ENCODE measurements around the gene KPNA3.

The KPNA3 gene, protein sequence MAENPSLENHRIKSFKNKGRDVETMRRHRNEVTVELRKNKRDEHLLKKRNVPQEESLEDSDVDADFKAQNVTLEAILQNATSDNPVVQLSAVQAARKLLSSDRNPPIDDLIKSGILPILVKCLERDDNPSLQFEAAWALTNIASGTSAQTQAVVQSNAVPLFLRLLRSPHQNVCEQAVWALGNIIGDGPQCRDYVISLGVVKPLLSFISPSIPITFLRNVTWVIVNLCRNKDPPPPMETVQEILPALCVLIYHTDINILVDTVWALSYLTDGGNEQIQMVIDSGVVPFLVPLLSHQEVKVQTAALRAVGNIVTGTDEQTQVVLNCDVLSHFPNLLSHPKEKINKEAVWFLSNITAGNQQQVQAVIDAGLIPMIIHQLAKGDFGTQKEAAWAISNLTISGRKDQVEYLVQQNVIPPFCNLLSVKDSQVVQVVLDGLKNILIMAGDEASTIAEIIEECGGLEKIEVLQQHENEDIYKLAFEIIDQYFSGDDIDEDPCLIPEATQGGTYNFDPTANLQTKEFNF

DNA sequence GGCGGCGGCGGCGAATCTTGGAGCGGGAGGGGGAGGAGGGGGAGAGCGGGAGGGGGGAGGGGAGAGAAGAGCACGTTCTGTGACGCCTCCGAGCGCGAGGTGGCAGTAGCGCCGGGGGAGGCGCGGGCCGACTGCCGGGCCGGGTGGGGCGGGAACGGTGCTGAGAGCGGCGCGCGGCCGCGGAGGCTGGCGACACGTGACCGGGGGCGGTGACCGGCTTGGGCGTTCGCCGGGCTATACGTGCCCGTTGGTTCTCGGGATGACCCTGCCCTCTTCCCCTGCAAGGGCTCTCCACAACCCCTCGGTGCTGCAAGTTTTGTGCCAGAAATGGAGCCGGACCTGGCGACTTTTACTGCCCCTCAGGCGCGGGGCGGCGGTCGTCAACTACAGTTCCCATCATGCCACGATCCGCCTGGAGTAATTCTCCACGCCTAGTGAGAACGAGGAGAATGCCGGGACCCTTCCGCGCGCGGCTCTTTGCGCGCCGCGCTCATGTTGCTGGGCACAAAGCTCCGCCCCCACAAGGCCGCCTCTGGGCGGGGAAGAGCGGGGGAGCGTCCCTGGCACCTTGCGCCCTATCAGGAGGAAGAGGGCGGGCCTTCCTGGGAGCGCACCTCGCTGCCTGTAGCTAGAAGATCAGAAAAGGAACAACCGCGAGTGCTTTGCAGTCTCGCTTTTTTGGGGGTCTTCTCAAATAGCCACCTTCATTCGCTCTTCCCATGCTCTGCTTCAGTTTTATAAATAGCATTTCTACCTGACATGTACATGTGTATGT is at the start of gene KPNA3:
TSS of gene KPNA3 (minus strand) at position 133 of the 775 bp plus-strand sequence. CDS start 176 bp downstream, outside the sequence.
- peak within 1 kb of the TSS; percentile 75 to 96 for H3K4me3 ChIP-seq (ENCODE audit: low read depth in 1 of 2, low read length in 2 of 2)
- H3K36me3 ChIP-seq (ENCODE audit: control insufficient read depth in 1 of 2, insufficient read depth in 2 of 2, low read length in 2 of 2): no peaks in the 10 kb centered on the region
- peak within 1 kb of the TSS; percentile 72 for H3K27ac ChIP-seq (ENCODE audit: low read length)
- no peaks in the 10 kb centered on the region for H3K9me3 ChIP-seq (ENCODE audit: control insufficient read depth in 1 of 2, low read length in 2 of 2)
- no peaks in the 10 kb centered on the region for H3K27me3 ChIP-seq (ENCODE audit: low read depth, low read length)
- peaks cover 11 to 21% of the 10 kb centered on the region in 2 donors for H3K4me1 ChIP-seq (ENCODE audit: control insufficient read depth in 1 of 2, insufficient read depth in 2 of 2, low read length in 2 of 2)

DNA sequence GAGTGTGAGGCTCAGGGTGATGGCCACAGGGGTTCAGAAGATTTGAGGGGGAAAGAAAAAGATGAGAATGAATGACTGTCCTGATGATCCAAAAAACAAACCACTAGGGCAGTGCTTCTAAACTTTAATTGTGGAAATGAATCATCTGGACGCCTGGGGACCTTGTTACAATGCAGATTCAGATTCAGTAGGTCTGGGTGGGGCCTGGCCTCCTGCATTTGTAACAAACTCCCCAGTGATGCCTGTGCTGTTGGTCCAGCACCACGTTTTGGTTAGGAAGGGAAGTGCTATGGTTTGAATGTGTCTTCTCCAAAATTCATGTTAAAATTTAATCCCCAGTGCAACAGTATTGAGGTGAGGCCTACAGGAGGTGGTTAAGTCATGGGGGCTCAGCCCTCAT is 49.5 kb upstream of the KPNA3 start:
- Histone ChIP-seq H3K4me3 (ENCODE audit: low read depth in 1 of 2, low read length in 2 of 2) (no peak overlapping the region), H3K9me3 (ENCODE audit: control insufficient read depth in 1 of 2, low read length in 2 of 2) (no peaks in the 10 kb centered on the region), H3K4me1 (ENCODE audit: control insufficient read depth in 1 of 2, insufficient read depth in 2 of 2, low read length in 2 of 2) (no peaks in the 10 kb centered on the region), H3K27me3 (ENCODE audit: low read depth, low read length) (no peaks in the 10 kb centered on the region), H3K36me3 (ENCODE audit: control insufficient read depth in 1 of 2, insufficient read depth in 2 of 2, low read length in 2 of 2) (no peaks in the 10 kb centered on the region), H3K27ac (ENCODE audit: low read length) (no peak overlapping the region)

DNA sequence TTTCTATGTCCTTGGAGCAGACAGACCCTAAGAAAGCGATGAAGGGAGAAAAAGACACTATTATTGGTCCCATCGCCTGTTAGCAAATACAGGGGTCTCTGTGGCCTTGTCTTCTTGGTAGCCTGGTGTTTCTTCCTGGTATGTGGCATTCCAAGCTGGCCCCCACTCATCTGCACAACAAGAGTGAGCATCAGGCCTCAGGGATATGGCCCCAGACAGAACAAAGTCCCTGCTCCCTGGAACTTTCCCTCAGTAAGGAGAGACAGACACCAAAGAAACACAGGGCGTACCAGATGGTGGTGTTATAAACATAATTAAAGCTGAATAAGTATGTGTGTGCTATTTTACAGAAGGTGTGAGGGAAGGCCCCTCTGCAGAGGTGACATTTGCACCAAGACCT is 48.2 kb upstream of the KPNA3 start:
- Histone ChIP-seq H3K9me3 (ENCODE audit: control insufficient read depth in 1 of 2, low read length in 2 of 2) (no peaks in the 10 kb centered on the region), H3K4me1 (ENCODE audit: control insufficient read depth in 1 of 2, insufficient read depth in 2 of 2, low read length in 2 of 2) (no peaks in the 10 kb centered on the region), H3K27ac (ENCODE audit: low read length) (no peak overlapping the region), H3K36me3 (ENCODE audit: control insufficient read depth in 1 of 2, insufficient read depth in 2 of 2, low read length in 2 of 2) (no peaks in the 10 kb centered on the region), H3K4me3 (ENCODE audit: low read depth in 1 of 2, low read length in 2 of 2) (no peak overlapping the region), H3K27me3 (ENCODE audit: low read depth, low read length) (no peaks in the 10 kb centered on the region)

DNA sequence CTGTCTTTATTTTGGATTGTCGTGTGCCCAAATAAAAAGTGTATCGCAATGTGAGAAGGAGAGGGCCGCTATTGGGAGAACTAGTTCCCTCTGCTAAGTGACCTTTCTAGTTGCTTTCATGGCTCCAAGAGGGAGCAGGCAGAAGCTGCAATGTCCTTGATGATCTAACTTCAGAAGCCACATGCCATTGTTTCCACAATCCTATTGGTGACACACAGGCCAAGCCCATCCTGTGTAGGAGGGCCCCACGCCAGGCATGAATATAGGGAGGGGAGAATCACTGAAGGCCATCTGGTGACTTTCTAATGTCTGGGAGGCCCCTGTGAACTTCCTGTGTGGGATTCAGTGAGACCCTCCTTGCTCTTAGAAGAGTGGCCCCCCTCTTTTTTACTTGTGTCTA is 47.8 kb upstream of the KPNA3 start:
- Histone ChIP-seq H3K9me3 (ENCODE audit: control insufficient read depth in 1 of 2, low read length in 2 of 2) (no peaks in the 10 kb centered on the region), H3K27me3 (ENCODE audit: low read depth, low read length) (no peaks in the 10 kb centered on the region), H3K4me1 (ENCODE audit: control insufficient read depth in 1 of 2, insufficient read depth in 2 of 2, low read length in 2 of 2) (no peaks in the 10 kb centered on the region), H3K36me3 (ENCODE audit: control insufficient read depth in 1 of 2, insufficient read depth in 2 of 2, low read length in 2 of 2) (no peaks in the 10 kb centered on the region), H3K4me3 (ENCODE audit: low read depth in 1 of 2, low read length in 2 of 2) (no peak overlapping the region), H3K27ac (ENCODE audit: low read length) (no peak overlapping the region)

DNA sequence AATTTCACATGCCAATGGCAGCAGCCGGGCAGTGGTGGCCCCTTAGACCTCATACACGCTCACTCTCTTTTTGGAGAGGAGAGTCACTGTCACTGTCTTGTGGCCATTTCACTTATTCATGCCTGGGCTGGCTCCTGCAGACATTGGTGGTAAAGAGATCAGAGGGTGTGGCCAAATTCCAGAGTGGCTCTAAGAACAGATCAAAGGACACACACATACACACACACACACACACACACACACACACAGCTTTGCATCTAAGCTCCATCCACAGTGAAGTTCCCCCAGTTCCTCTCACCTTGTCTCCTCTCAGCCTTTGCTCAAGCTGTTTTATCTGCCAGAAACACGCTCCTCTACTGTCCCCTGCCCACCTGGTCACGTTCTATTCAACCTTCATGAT is 46.5 kb upstream of the KPNA3 start:
- no peaks in the 10 kb centered on the region for H3K9me3 ChIP-seq (ENCODE audit: control insufficient read depth in 1 of 2, low read length in 2 of 2)
- H3K4me3 ChIP-seq (ENCODE audit: low read depth in 1 of 2, low read length in 2 of 2): no peak overlapping the region
- no peaks in the 10 kb centered on the region for H3K27me3 ChIP-seq (ENCODE audit: low read depth, low read length)
- no peaks in the 10 kb centered on the region for H3K4me1 ChIP-seq (ENCODE audit: control insufficient read depth in 1 of 2, insufficient read depth in 2 of 2, low read length in 2 of 2)
- H3K27ac ChIP-seq (ENCODE audit: low read length): no peak overlapping the region
- H3K36me3 ChIP-seq (ENCODE audit: control insufficient read depth in 1 of 2, insufficient read depth in 2 of 2, low read length in 2 of 2): no peaks in the 10 kb centered on the region

DNA sequence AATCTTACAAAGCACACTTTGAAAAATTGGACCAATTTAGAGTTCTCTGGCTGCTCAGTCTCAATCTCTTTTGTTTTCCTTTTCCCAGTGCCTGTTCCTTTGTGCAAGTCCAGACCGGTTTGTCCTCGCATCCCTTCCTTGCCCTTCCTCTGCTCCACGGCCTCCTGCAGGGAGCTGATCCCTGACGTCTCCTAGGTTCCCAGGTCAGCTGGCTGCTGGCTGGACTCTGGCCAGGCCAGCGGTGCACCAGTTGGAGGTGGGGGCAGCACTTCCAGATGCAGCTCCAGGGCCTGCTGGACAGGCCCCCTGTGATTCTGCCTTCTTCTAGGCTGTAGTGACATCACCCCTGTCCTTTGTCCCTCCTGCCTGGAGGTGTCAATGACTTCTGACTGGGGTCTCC is 44.0 kb upstream of the KPNA3 start:
- no peaks in the 10 kb centered on the region for H3K27me3 ChIP-seq (ENCODE audit: low read depth, low read length)
- H3K27ac ChIP-seq (ENCODE audit: low read length): no peak overlapping the region
- no peaks in the 10 kb centered on the region for H3K9me3 ChIP-seq (ENCODE audit: control insufficient read depth in 1 of 2, low read length in 2 of 2)
- no peaks in the 10 kb centered on the region for H3K4me1 ChIP-seq (ENCODE audit: control insufficient read depth in 1 of 2, insufficient read depth in 2 of 2, low read length in 2 of 2)
- no peak overlapping the region for H3K4me3 ChIP-seq (ENCODE audit: low read depth in 1 of 2, low read length in 2 of 2)
- no peaks in the 10 kb centered on the region for H3K36me3 ChIP-seq (ENCODE audit: control insufficient read depth in 1 of 2, insufficient read depth in 2 of 2, low read length in 2 of 2)

DNA sequence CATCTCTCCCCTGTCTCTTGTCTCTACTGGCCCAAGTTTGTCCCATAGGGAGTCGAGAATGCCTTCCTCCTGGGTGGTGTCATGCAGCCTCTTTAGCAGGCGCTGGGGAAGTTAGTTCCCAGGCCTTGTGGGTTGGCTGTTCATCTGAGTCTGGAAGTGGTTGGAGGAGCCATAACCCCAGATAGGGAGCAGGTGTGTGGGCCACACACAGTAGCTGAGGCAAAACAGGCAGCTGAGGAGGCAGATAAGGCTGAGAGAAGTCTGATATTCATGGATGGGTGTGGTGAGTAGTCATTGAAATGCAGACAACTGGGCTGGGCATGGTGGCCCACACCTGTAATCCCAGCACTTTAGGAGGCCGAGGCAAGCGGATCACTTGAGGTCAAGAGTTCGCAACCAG is 40.9 kb upstream of the KPNA3 start:
- no peaks in the 10 kb centered on the region for H3K9me3 ChIP-seq (ENCODE audit: control insufficient read depth in 1 of 2, low read length in 2 of 2)
- no peaks in the 10 kb centered on the region for H3K4me1 ChIP-seq (ENCODE audit: control insufficient read depth in 1 of 2, insufficient read depth in 2 of 2, low read length in 2 of 2)
- H3K27ac ChIP-seq (ENCODE audit: low read length): no peak overlapping the region
- H3K4me3 ChIP-seq (ENCODE audit: low read depth in 1 of 2, low read length in 2 of 2): no peak overlapping the region
- H3K36me3 ChIP-seq (ENCODE audit: control insufficient read depth in 1 of 2, insufficient read depth in 2 of 2, low read length in 2 of 2): no peaks in the 10 kb centered on the region
- H3K27me3 ChIP-seq (ENCODE audit: low read depth, low read length): no peaks in the 10 kb centered on the region

DNA sequence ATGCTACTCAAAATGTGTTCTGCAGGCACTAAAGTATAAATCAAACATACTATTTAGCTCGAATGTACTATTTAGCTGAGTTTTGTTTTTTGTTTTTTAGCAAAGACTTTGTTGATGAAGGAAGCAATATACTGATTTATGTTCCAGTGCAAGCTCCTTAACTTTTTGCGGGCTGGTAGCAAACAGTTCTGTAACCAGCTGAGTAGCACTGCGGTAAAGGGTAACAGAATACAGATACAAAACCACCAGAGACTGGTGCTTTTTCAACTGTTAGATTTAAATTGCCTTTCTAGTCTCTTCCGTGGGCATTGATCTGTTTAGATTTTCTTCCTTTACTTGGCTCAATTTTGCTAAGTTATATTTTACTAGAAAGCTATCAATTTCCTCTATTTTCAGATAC is 39.0 kb upstream of the KPNA3 start:
- Histone ChIP-seq H3K9me3 (ENCODE audit: control insufficient read depth in 1 of 2, low read length in 2 of 2) (no peaks in the 10 kb centered on the region), H3K4me1 (ENCODE audit: control insufficient read depth in 1 of 2, insufficient read depth in 2 of 2, low read length in 2 of 2) (no peaks in the 10 kb centered on the region), H3K27ac (ENCODE audit: low read length) (no peak overlapping the region), H3K36me3 (ENCODE audit: control insufficient read depth in 1 of 2, insufficient read depth in 2 of 2, low read length in 2 of 2) (no peaks in the 10 kb centered on the region), H3K4me3 (ENCODE audit: low read depth in 1 of 2, low read length in 2 of 2) (no peak overlapping the region), H3K27me3 (ENCODE audit: low read depth, low read length) (no peaks in the 10 kb centered on the region)

DNA sequence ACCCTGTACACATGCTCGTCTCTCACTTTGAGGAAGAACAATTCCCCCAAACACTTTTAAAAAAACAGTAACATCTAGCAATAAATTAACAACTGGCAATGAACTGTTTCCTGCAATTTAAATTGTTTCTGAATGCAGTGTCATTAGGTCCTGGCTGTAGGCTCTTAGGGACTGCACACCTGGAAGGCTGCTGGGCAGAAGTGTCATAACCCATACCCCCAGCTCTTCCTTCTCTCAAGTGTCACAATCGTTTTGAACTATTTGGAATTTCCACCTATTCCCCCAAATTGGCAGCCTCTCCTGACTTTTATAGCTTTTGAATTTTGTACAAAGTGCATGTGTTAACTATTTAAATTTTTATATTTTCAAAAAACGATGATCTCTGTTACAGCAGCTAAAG is 38.2 kb upstream of the KPNA3 start:
- Histone ChIP-seq H3K4me3 (ENCODE audit: low read depth in 1 of 2, low read length in 2 of 2) (no peak overlapping the region), H3K9me3 (ENCODE audit: control insufficient read depth in 1 of 2, low read length in 2 of 2) (no peaks in the 10 kb centered on the region), H3K27ac (ENCODE audit: low read length) (no peak overlapping the region), H3K4me1 (ENCODE audit: control insufficient read depth in 1 of 2, insufficient read depth in 2 of 2, low read length in 2 of 2) (no peaks in the 10 kb centered on the region), H3K36me3 (ENCODE audit: control insufficient read depth in 1 of 2, insufficient read depth in 2 of 2, low read length in 2 of 2) (no peaks in the 10 kb centered on the region), H3K27me3 (ENCODE audit: low read depth, low read length) (no peaks in the 10 kb centered on the region)

DNA sequence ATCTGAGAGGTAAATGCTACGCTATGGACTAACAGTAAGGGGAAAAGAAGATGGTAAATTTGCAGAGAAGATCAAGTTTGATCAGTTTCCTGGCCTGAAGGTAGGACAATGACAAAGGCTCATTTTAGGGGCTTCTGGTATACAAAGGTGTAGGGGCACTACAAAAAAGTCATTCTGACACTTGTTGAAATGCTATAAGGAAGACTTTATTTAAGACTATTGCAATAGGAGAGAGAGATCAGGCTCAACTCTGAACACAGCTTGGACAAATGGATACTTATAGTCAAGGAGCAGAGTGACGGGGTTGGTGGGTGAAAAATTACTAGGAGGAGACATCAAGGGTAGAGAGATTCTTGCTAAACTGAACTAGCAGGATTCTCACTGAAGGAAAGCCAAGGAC is 37.2 kb upstream of the KPNA3 start:
- Histone ChIP-seq H3K4me3 (ENCODE audit: low read depth in 1 of 2, low read length in 2 of 2) (no peak overlapping the region), H3K27me3 (ENCODE audit: low read depth, low read length) (no peaks in the 10 kb centered on the region), H3K27ac (ENCODE audit: low read length) (no peak overlapping the region), H3K36me3 (ENCODE audit: control insufficient read depth in 1 of 2, insufficient read depth in 2 of 2, low read length in 2 of 2) (no peaks in the 10 kb centered on the region), H3K9me3 (ENCODE audit: control insufficient read depth in 1 of 2, low read length in 2 of 2) (no peaks in the 10 kb centered on the region), H3K4me1 (ENCODE audit: control insufficient read depth in 1 of 2, insufficient read depth in 2 of 2, low read length in 2 of 2) (no peaks in the 10 kb centered on the region)

DNA sequence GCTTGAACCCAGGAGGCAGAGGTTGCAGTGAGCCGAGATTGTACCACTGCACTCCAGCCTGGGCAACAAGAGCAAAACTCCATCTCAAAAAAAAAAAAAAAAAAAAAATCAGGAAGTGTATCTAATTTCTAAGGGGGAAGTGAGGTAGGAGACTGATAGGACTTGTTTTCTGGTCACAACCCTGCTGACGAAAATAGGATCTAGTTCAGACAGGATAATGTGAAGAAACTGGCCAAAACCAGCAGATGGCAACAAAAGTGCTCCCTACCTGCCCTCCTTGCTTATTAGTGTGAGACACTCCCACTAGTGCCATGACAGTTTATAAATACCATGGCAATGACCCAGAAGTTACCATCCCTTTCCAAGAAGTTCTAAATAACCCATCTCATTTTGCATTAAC is 36.0 kb upstream of the KPNA3 start:
- Histone ChIP-seq H3K9me3 (ENCODE audit: control insufficient read depth in 1 of 2, low read length in 2 of 2) (no peaks in the 10 kb centered on the region), H3K4me3 (ENCODE audit: low read depth in 1 of 2, low read length in 2 of 2) (no peak overlapping the region), H3K4me1 (ENCODE audit: control insufficient read depth in 1 of 2, insufficient read depth in 2 of 2, low read length in 2 of 2) (no peaks in the 10 kb centered on the region), H3K27me3 (ENCODE audit: low read depth, low read length) (no peaks in the 10 kb centered on the region), H3K36me3 (ENCODE audit: control insufficient read depth in 1 of 2, insufficient read depth in 2 of 2, low read length in 2 of 2) (no peaks in the 10 kb centered on the region), H3K27ac (ENCODE audit: low read length) (no peak overlapping the region)
